ENCODE measurements around the gene GPR119. TPM values are rescaled to one million over a fixed set of nuclear protein-coding genes. Genes with fewer than 3 reads are reported as not detected.

The GPR119 gene
- polyA plus RNA-seq, 3 donors: not detected

DNA sequence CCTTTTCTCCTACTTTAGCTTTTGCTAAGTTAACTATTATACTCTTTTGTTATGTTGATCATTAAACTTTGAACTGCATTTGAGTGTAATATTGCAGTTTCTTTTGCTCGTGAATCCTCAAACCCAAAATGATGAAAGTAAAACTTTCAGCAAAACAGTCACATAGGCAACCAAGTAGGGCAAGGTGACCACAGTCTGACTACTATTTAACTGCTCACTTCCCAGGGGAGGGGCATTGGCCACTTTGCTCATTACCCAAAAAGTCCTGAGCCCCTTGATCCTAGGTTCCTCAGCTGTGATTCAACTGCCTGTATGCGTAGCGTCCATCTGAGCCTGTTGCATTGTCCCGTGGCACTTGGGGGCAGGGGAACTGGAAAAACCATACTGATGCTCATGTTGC is 33.3 kb upstream of the GPR119 start:
- peaks cover 4 to 8% of the 10 kb centered on the region in 2 donors for H3K36me3 ChIP-seq (replicated peaks in 1 of 2; ENCODE audit: control insufficient read depth in 1 of 2, insufficient read depth in 2 of 2, low read length in 2 of 2)
- intact Hi-C loops (cut with micrococcal nuclease): no loop called here
- H3K4me1 ChIP-seq (ENCODE audit: control insufficient read depth in 1 of 2, insufficient read depth in 2 of 2, low read length in 2 of 2): peaks cover 3 to 4% of the 10 kb centered on the region in 2 donors
- no peak overlapping the region for H2AFZ ChIP-seq (ENCODE audit: insufficient read depth, low read depth, low read length, poor library complexity, severe bottlenecking)
- no peaks in the 10 kb centered on the region for H4K20me1 ChIP-seq (ENCODE audit: insufficient read depth, low read length)
- H3K27ac ChIP-seq (ENCODE audit: low read depth in 1 of 2, low read length in 2 of 2): no peak overlapping the region
- TF ChIP-seq, protein P1, sequence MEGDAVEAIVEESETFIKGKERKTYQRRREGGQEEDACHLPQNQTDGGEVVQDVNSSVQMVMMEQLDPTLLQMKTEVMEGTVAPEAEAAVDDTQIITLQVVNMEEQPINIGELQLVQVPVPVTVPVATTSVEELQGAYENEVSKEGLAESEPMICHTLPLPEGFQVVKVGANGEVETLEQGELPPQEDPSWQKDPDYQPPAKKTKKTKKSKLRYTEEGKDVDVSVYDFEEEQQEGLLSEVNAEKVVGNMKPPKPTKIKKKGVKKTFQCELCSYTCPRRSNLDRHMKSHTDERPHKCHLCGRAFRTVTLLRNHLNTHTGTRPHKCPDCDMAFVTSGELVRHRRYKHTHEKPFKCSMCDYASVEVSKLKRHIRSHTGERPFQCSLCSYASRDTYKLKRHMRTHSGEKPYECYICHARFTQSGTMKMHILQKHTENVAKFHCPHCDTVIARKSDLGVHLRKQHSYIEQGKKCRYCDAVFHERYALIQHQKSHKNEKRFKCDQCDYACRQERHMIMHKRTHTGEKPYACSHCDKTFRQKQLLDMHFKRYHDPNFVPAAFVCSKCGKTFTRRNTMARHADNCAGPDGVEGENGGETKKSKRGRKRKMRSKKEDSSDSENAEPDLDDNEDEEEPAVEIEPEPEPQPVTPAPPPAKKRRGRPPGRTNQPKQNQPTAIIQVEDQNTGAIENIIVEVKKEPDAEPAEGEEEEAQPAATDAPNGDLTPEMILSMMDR (IDR thresholded peaks at IDR 0.05): no peak
- H3K79me2 ChIP-seq (ENCODE audit: insufficient read depth, low read length): no peaks in the 10 kb centered on the region
- no peak overlapping the region for H3K4me2 ChIP-seq (replicated peaks; ENCODE audit: extremely low read depth, low read length, poor library complexity, severe bottlenecking)
- no CpG with 5 or more reads among the region's 4 CpGs for WGBS (ENCODE audit: insufficient coverage)
- Mint-ChIP-seq H3K27ac (peak overlapping the region in 1 of 7 donors; percentile 3), H3K4me1 (peaks cover 2% of the 10 kb centered on the region), H3K9me3 (no peaks in the 10 kb centered on the region), H3K36me3 (peaks cover 5 to 8% of the 10 kb centered on the region in 2 donors), H3K4me3 (no peak overlapping the region), H3K27me3 (ENCODE audit: low read depth in 3 of 3) (peaks cover 0 to 4% (median under 1%) of the 10 kb centered on the region in 3 donors)
- H3K27me3 ChIP-seq (ENCODE audit: control insufficient read depth in 2 of 2, insufficient read depth in 2 of 2, low read length in 2 of 2): no peaks in the 10 kb centered on the region
- H3K9me3 ChIP-seq (replicated peaks in 1 of 2; ENCODE audit: control insufficient read depth in 1 of 2, insufficient read depth in 1 of 2, low read length in 2 of 2): no peaks in the 10 kb centered on the region
- no peak overlapping the region for H3K4me3 ChIP-seq (replicated peaks in 1 of 3; ENCODE audit: low read depth in 2 of 3, low read length in 3 of 3)
- H3K9ac ChIP-seq (ENCODE audit: insufficient read depth, low read length, poor library complexity, severe bottlenecking): no peak overlapping the region
- no peak for DNase-seq

DNA sequence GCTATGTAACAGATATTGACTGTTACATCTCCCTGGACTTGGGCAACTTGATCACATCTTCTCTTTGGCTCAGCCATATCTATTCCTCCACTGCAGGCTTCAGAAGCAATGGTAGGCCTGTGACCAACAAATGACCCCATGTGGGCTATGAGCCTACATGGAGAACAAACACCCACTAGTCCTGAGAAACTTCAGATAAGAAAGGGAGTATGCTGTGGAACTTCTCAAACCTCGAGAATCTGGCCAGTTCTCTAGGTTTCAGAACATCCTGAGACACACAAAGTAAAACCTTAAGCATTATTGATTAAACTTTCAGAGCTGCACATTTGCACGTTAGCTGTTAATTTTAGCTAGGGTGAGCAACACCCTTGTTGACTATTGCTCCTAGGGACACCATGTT is 32.6 kb upstream of the GPR119 start:
- intact Hi-C loops (cut with micrococcal nuclease): no loop called here

More for the DNA sequence above, 32.6 kb upstream of the GPR119 start:
- no peak overlapping the region for H3K9ac ChIP-seq (ENCODE audit: insufficient read depth, low read length, poor library complexity, severe bottlenecking)
- no peak overlapping the region for H3K4me2 ChIP-seq (replicated peaks; ENCODE audit: extremely low read depth, low read length, poor library complexity, severe bottlenecking)
- WGBS (ENCODE audit: insufficient coverage): no CpG with 5 or more reads among the region's 2 CpGs
- Mint-ChIP-seq H3K9me3 (no peaks in the 10 kb centered on the region), H3K4me1 (peaks cover 4% of the 10 kb centered on the region), H3K27ac (no peak overlapping the region), H3K4me3 (no peak overlapping the region), H3K27me3 (ENCODE audit: low read depth in 3 of 3) (peaks cover 0 to 2% (median 0%) of the 10 kb centered on the region in 3 donors), H3K36me3 (peaks cover 5 to 8% of the 10 kb centered on the region in 2 donors)
- H2AFZ ChIP-seq (ENCODE audit: insufficient read depth, low read depth, low read length, poor library complexity, severe bottlenecking): no peak overlapping the region
- H4K20me1 ChIP-seq (ENCODE audit: insufficient read depth, low read length): no peaks in the 10 kb centered on the region
- no peak for DNase-seq
- no peak overlapping the region for H3K27ac ChIP-seq (ENCODE audit: low read depth in 1 of 2, low read length in 2 of 2)
- TF ChIP-seq, protein P1 (IDR thresholded peaks at IDR 0.05): no peak
- no peaks in the 10 kb centered on the region for H3K9me3 ChIP-seq (replicated peaks in 1 of 2; ENCODE audit: control insufficient read depth in 1 of 2, insufficient read depth in 1 of 2, low read length in 2 of 2)
- no peaks in the 10 kb centered on the region for H3K27me3 ChIP-seq (ENCODE audit: control insufficient read depth in 2 of 2, insufficient read depth in 2 of 2, low read length in 2 of 2)
- H3K4me3 ChIP-seq (replicated peaks in 1 of 3; ENCODE audit: low read depth in 2 of 3, low read length in 3 of 3): no peak overlapping the region
- H3K36me3 ChIP-seq (replicated peaks in 1 of 2; ENCODE audit: control insufficient read depth in 1 of 2, insufficient read depth in 2 of 2, low read length in 2 of 2): peaks cover 4 to 8% of the 10 kb centered on the region in 2 donors
- H3K4me1 ChIP-seq (ENCODE audit: control insufficient read depth in 1 of 2, insufficient read depth in 2 of 2, low read length in 2 of 2): peaks cover 5 to 6% of the 10 kb centered on the region in 2 donors
- no peaks in the 10 kb centered on the region for H3K79me2 ChIP-seq (ENCODE audit: insufficient read depth, low read length)
